ENCODE data around the gene SCN1B.

GRCh38 chr19:34990578-34991192 lies 39.6 kb upstream of the SCN1B start:
- no peak for TF ChIP-seq ARNT (IDR thresholded peaks at IDR 0.05)
- TF ChIP-seq SP1 (IDR thresholded peaks at IDR 0.05) = no peak
- TF ChIP-seq ZNF384 (IDR thresholded peaks at IDR 0.05) = no peak
- no peak for TF ChIP-seq FOXK2 (IDR thresholded peaks at IDR 0.05)
- no peak for TF ChIP-seq HDGF (IDR thresholded peaks at IDR 0.05; ENCODE audit: borderline replicate concordance)
- TF ChIP-seq TARDBP (IDR thresholded peaks at IDR 0.05) = no peak
- no peak for TF ChIP-seq FOXA1 (IDR thresholded peaks at IDR 0.05)
- TF ChIP-seq SUZ12 (IDR thresholded peaks at IDR 0.05) = no peak
- TF ChIP-seq FOXM1 (IDR thresholded peaks at IDR 0.05; ENCODE audit: borderline replicate concordance) = no peak

All from HEK293T (cell line).